ENCODE measurements around the gene ITGA8. TPM values are rescaled to one million over a fixed set of nuclear protein-coding genes. Genes with fewer than 3 reads are reported as not detected.

Gene ITGA8
- total RNA-seq, 1 experiment from 2014 or later, result not detected

DNA sequence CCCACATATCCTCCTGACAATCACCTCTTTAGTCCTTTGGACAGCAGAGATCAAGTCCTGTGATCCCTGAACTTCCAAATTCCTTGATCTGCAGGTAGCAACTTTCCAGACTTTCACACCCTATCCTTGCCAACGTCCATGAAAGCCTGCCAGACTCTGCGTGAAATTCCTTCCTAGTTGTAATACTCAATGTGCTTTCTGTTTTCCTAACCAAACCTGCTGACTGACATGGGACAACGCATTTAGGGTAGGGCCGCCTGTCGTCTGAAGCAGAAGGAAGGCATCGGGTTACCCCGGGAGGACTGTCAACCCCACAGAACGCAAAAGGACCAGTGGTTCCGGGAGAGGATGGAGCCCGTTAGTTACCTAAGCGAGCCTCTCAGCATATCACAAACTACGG lies 23.9 kb downstream of the ITGA8 start:
- Histone ChIP-seq H3K27me3 (replicated peaks; ENCODE audit: control insufficient read depth, insufficient read depth, low read length) (no peaks in the 10 kb centered on the region; the same call in 1 of the 2 replicates), H3K9me3 (no peaks in the 10 kb centered on the region), H3K4me1 (no peaks in the 10 kb centered on the region), H3K4me3 (ENCODE audit: low read depth, low read length) (no peak overlapping the region), H3K36me3 (ENCODE audit: control insufficient read depth, insufficient read depth, low read length) (no peaks in the 10 kb centered on the region)
- peaks cover 9% of the 10 kb centered on the region for H3K27me3 Mint-ChIP-seq (ENCODE audit: insufficient read depth, unreplicated experiment)
- no TSS peak for BruUV-seq (replicated peaks)
- intact Hi-C loops (cut with micrococcal nuclease; ENCODE audit: unreplicated experiment), result no loop called here
- no peak overlapping the region for H3K4me3 Mint-ChIP-seq (ENCODE audit: unreplicated experiment)
- no peaks in the 10 kb centered on the region for H3K9me3 Mint-ChIP-seq (ENCODE audit: unreplicated experiment)
- no peak overlapping the region for H3K27ac Mint-ChIP-seq (ENCODE audit: unreplicated experiment)
- no peaks in the 10 kb centered on the region for H3K36me3 Mint-ChIP-seq (ENCODE audit: insufficient read depth, unreplicated experiment)
- DNase-seq, result no peak
- POLR2A ChIA-PET, result no interaction called here
- no peak for TF ChIP-seq CTCF (IDR thresholded peaks at IDR 0.05; ENCODE audit: insufficient read depth in 1 of 2, low read depth in 1 of 2, low read length in 1 of 2, severe bottlenecking in 1 of 2, unreplicated experiment in 1 of 2)
- CTCF ChIA-PET, result no interaction called here
- no peaks in the 10 kb centered on the region for H3K4me1 Mint-ChIP-seq (ENCODE audit: low read depth, unreplicated experiment)

GRCh38 chr10:15690031-15690430 lies 29.7 kb downstream of the ITGA8 start:
- TF ChIP-seq CTCF (IDR thresholded peaks at IDR 0.05; ENCODE audit: insufficient read depth in 1 of 2, low read depth in 1 of 2, low read length in 1 of 2, severe bottlenecking in 1 of 2, unreplicated experiment in 1 of 2), result no peak
- Mint-ChIP-seq H3K36me3 (ENCODE audit: insufficient read depth, unreplicated experiment) (no peaks in the 10 kb centered on the region), H3K4me3 (ENCODE audit: unreplicated experiment) (no peak overlapping the region), H3K4me1 (ENCODE audit: low read depth, unreplicated experiment) (no peaks in the 10 kb centered on the region), H3K27ac (ENCODE audit: unreplicated experiment) (no peak overlapping the region), H3K9me3 (ENCODE audit: unreplicated experiment) (no peaks in the 10 kb centered on the region), H3K27me3 (ENCODE audit: insufficient read depth, unreplicated experiment) (peaks cover 19% of the 10 kb centered on the region)
- no peak for DNase-seq
- ChIA-PET CTCF (no interaction called here), POLR2A (no interaction called here)
- Histone ChIP-seq H3K4me3 (ENCODE audit: low read depth, low read length) (no peak overlapping the region), H3K27me3 (replicated peaks; ENCODE audit: control insufficient read depth, insufficient read depth, low read length) (no peaks in the 10 kb centered on the region), H3K9me3 (no peaks in the 10 kb centered on the region), H3K36me3 (ENCODE audit: control insufficient read depth, insufficient read depth, low read length) (no peaks in the 10 kb centered on the region), H3K4me1 (no peaks in the 10 kb centered on the region)
- no TSS peak for BruUV-seq (replicated peaks)
- intact Hi-C loops (cut with micrococcal nuclease; ENCODE audit: unreplicated experiment), result no loop called here

- H3K9me3 Mint-ChIP-seq (ENCODE audit: unreplicated experiment), result no peaks in the 10 kb centered on the region
- no peak overlapping the region for H3K4me3 Mint-ChIP-seq (ENCODE audit: unreplicated experiment)
- ChIA-PET CTCF (no interaction called here), POLR2A (no interaction called here)
- intact Hi-C loops (cut with micrococcal nuclease; ENCODE audit: unreplicated experiment), result no loop called here
- H3K27me3 ChIP-seq (replicated peaks; ENCODE audit: control insufficient read depth, insufficient read depth, low read length), result no peaks in the 10 kb centered on the region
- no peaks in the 10 kb centered on the region for H3K4me1 Mint-ChIP-seq (ENCODE audit: low read depth, unreplicated experiment)
- DNase-seq, result no peak
- no TSS peak for BruUV-seq (replicated peaks)
- TF ChIP-seq CTCF (IDR thresholded peaks at IDR 0.05; ENCODE audit: insufficient read depth in 1 of 2, low read depth in 1 of 2, low read length in 1 of 2, severe bottlenecking in 1 of 2, unreplicated experiment in 1 of 2), result no peak
- no peaks in the 10 kb centered on the region for H3K36me3 Mint-ChIP-seq (ENCODE audit: insufficient read depth, unreplicated experiment)
- H3K27ac Mint-ChIP-seq (ENCODE audit: unreplicated experiment), result no peak overlapping the region
- H3K4me1 ChIP-seq, result no peaks in the 10 kb centered on the region
- H3K36me3 ChIP-seq (ENCODE audit: control insufficient read depth, insufficient read depth, low read length), result no peaks in the 10 kb centered on the region
- H3K27me3 Mint-ChIP-seq (ENCODE audit: insufficient read depth, unreplicated experiment), result peaks cover 25% of the 10 kb centered on the region
- no peaks in the 10 kb centered on the region for H3K9me3 ChIP-seq
- H3K4me3 ChIP-seq (ENCODE audit: low read depth, low read length), result no peak overlapping the region
Observed at GRCh38 chr10:15684768-15685167, 35.0 kb downstream of the ITGA8 start.
